NCI-H524 (cell line): Measurements from ENCODE around the gene TRIM33.
"Not testable (repeated sequence)": the region's sequence is repeated elsewhere in the genome, so short reads cannot be mapped to it uniquely, and the experiment has no call there.

Experiments
- DNase-seq, 2 experiments: peaks; one replicate each; lab custom pipeline; 2025; lab: John Stamatoyannopoulos, UW

Gene TRIM33

DNA sequence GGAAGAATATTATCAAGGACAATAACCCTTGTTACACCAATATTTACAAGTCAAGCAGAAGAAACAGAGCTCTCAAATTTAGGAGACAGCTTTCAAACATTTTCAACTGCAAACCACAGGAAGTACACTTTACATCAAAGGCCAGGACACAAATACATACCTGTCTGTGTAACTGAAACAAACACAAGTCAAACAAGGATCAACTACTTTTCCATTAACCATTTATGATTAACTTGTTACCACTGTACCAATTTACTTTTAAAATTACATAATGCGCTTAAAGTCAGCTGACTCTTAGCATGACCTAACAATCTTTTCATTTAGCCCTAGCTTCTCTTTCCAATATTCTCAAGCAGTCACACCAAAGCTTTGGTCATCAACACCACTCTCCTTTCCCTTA is 43.5 kb downstream of the TRIM33 start:
- DNase-seq, result no peak

DNA sequence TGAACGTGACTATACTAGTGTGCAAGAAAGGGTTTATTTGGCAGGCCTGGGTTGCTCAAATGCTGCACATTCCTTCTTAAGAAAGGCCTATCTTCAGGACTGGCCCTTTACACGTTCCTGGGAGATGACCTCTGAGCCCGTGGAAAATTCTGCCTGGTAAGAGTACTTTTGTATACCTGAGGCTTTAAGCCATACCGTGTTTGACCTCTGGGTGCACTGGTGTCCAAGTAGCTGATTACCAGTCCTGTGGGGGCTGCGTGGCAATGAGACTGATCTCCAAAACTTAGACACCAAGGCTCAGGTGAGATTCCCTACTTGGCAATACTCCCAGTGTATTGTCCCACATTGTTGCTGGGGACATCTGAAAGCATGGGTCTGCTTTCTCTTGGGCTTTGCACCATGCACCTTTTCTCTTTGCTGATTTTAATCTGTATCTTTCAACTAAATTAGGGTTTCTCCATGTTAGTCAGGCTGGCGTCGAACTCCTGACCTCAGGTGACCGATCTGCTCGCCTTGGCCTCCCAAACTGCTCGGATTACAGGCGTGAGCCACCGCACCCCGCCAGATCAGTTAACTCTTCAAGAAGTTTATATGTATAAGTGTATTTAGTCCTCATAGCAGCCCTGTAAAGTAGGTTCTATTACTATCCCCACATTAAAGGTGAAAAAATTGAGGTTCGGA is 44.5 kb downstream of the TRIM33 start:
- no peak for DNase-seq

DNA sequence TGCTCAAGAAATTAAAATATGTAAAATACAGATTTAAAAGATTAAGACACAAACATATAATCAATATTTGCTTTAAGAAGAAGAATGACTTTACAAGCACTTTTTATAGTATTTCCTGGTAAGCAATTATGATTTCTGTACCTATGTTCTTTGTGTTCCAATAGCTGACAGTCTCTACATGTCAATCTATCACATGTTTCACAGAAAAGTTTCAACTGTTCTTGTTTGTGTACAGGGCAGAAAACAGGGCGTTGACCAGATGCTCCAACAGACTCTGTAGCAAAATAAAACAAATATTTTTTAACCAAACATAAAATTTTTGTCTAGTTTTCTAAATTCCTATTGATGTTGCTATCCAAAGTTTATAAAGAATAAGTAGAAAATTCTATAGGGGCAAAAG is 48.0 kb downstream of the TRIM33 start:
- DNase-seq, result no peak

DNA sequence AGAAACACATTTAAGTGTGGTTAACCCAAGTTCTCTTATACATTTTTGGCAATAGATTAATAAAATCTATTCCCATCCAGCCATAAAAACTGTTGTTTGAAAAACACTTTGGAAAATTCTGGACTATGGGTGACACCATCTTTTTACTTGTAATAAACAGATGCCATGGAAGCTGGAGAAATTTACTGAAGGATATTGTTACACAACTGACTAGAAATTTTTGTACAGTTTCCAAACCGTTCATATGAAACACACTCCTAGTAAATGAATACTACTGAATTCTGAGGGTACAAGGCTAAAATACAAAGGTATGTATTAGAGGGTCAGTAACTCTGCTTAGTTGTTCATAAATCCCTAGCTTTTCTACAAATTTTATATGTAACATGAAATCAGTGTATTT is 48.7 kb downstream of the TRIM33 start:
- DNase-seq, result no peak

DNA sequence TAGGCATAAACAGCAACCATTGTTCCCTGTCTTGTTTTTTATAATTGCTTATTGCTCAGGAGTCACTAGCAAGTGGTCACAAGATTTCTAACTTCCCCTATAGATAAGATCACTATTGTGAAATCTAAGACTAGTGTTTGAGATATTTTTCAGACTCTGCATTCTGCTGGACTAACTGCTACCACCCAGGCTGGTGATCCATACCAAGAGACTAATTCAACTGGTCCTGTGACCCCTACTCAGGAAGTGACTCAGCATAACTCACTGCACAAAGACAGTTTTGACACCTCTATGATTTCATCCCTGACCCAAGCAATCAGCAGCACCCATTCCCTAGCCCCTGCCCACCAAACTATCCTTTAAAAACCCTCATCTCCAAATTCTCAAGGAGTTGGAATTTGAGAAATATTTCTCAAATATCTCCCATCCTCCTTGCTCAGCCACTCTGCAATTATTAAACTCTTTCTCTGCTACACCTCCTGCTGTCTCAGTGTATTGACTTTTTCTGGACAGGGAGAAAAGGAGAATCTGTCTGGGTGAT is 52.7 kb downstream of the TRIM33 start:
- no peak for DNase-seq

DNA sequence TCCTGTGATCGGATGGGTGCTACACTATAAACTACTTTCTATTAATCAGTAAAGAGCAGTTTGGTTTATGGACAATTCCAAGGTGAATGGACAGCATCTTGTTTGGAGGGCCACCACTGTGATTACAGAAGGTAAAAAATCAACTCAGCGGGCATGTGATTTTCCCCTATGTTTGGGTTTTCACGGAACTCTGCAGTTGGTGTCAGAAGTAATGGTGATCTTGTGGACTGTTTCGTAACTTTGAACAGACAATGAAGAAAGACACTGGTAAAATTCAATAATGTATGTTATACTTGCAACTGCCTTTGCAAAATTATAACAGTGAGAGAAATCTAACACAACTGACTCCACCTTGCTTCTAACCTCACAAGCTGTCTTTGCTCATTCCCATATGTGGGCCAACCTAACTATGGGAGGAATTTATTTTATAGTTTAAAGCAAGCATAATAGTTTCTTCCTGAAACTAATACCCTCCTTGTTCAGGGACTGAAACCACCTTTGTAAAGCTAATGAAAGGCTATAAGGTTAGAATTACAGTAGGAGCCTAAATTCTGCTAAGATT is 53.2 kb downstream of the TRIM33 start:
- no peak for DNase-seq

DNA sequence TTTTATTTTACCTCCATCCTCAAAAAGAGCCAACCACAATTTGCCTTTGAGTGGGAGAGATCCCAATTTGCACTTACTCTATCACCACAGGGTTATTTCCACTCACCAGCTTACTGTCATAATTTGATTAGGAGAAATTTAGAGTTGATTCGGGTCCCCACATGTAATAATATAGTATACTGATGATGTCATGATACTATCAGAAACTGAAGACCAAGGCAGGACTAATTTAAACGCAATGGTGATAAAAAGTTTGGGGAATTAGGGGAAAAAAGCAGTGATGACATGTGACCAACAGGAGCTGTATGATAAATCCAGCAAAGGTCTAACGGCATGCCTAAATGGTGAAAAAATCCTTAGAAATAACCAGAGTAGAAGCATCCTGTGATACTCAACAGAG is 54.4 kb downstream of the TRIM33 start:
- DNase-seq, result no peak

DNA sequence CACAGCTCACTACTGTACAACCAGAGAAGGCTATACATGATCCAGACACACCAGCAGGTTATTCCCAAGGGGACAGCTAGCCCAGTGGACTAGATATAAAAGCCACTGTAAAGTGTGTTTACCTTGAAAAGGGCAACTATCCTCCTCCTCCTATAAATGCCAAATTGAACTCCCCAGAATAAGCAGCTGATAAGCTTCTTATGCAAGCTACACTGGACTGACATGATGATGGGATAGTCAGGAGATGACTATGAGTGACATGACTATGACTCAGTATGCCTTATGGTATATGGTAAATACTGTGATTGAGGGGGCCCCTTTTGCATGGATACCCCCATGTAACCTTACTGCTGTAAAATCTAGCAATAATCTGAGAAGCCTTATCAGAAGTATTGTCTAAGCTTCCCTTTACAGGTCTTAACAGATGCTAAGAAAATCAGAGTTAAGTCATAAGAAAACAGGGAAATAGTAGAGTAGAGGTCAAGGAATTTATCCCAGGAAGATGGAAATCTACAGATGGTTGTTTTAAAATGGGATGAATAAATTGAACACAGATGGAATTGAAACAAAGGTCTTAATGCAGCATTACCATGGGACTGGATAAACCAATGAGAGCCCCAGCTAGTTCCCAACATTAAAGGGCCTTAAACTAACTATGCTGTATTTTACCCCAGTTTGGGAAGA is 55.8 kb downstream of the TRIM33 start:
- no peak for DNase-seq

DNA sequence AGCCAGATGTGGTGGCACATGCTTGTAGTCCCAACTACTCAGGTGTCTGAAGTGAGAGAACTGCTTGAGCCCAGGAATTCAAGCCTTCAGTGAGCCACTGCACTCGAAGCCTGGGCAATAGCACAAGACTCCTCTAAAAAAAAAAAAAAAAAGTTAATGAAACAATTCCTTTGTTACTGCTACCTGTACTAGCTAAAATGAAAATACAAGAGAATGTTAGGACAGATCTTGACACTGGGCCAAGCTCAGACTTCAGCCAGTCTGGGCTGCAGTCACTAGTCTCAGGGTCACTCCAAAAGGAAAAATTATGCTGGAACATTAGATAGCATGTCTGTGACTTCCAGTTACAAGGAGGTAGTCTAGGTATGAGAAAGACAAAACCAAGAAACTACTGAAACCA is 56.5 kb downstream of the TRIM33 start:
- no peak for DNase-seq

DNA sequence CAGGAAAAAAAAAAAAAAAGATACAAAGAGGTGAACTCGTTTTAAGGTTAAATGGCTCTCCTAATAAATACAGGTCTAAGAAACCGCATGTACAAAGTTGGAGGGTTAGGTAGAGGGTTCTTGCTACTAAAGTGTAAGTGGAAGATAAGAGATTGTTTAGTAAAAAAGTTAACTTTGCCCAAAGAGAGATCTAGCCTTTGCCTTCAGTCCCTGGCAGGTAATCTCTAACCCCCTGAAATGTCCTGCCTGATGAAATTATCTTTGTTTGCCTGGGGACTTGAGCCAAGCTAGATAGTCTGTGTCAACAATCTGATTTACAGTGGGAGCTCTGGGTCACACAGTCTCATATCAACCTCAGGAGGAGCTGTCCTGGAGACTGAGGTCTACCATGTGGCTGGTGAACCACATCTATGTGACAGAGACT is 57.6 kb downstream of the TRIM33 start:
- no peak for DNase-seq

DNA sequence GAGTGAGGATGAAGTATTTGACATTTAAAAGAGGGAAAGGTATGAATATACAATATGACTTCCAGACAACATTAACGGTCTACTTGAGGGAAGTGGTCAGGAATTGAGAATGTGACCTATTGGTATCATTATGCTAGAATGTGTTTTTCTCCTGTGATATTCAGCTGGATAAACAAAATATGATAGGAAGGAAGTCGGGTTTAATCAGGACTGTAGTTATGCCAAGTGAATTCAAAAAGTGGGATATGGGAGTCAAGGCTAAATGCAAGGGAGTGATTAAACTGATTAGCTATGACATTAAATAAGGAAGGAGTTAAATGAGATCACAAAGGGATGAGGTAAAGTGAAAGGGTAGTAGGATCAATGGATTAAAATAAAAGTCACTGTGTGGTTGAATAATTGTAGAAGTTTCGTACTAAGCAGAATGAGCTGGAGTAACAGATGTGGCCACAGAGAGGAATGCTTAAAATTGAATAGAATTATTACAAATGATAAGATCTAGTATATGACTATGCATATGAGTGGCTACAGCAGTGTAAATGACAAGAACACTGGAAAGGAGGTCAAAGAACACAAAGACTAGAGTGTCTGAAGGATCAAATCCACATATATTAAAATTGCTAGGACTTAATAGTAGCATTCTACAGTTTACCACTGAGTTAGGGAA is 62.5 kb downstream of the TRIM33 start:
- no peak for DNase-seq

DNA sequence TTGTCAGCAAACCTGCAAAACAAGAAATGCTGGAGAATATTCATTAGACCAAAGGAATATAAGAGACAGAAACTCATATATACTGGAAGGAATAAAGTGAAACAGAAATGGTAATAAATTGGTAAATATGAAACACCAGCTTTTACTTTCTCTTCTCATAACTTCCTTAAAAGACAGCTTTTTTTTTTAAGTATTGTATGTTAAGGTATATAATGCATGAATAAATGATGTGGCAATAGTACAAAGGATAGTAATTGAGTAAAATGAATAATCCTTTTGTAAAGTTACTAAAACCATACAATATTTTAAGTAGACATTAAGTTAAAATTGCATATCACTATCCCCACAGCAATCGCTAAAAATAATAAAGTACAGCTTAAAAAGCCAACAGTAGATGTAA is 64.8 kb downstream of the TRIM33 start:
- no peak for DNase-seq

DNA sequence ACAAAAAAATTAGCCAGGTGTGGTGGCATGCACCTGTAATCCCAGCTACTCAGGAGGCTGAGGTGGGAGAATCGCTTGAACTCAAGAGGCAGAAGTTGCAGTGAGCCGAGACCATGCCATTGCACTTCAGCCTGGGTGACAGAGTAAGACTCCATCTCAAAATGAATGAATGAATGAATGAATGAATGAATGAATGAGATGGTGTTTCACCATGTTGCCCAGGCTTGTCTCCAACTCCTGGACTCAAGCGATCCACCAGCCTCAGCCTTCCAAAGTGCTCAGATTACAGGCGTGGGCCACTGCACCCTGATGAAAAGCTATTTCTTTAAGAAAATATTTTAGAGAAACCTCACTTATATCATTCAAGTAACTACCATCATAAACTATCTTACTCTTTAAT is 67.8 kb downstream of the TRIM33 start:
- DNase-seq, result not testable (repeated sequence)

DNA sequence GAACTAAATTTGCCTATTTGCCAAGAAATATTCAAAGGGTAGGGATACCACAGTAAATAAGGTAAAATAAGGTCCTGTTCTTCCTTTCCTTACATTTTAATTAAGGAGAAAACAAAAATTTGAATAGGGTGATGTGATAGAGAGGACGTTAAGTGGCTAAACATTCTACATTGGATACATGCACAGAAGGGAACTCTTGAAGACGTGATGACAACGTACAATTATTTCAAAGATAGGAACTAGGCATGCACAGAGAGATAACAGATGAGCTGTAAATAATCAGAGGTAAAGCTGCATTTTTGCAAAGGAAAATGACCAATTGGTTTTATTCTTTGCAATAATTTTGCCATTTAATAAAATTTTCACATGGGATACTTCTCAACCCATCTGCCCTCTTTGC is 69.7 kb downstream of the TRIM33 start:
- no peak for DNase-seq

DNA sequence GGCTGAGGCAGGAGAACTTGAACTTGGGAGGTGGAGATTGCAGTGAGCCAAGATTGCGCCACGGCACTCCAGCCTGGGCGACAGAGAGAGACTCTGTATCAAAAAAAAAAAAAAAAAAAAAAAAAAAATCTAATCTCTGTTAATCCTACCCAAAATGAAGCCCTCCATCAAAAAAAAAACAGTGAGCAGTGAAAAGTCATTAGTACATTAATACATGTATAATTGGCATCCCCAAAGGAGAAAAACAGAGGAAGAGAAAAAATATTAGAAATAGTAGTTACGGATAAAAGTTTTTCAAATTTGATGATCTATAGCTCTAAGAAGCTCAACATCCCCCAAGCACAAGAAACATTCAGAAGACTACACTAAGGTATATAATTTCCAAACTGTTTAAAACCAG is 71.6 kb downstream of the TRIM33 start:
- DNase-seq, result no peak

DNA sequence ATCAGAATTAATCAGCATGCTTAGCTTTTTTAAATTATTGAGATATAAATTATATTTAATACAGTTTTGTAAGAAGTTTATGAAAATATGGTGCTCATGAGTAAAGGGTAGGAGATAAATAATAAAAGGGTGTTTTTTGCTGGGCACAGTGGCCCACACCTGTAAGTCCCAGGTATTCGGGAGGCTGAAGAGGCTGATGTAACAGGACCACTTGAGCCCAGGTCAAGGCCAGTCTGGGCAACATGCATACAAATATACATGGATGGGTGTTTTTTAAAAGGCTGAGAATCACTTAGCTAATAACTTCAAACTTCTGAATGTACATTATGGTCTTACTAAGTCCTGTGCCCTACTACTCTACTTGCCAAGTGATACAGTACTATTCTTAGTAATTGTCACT is 73.2 kb downstream of the TRIM33 start:
- DNase-seq, result no peak

DNA sequence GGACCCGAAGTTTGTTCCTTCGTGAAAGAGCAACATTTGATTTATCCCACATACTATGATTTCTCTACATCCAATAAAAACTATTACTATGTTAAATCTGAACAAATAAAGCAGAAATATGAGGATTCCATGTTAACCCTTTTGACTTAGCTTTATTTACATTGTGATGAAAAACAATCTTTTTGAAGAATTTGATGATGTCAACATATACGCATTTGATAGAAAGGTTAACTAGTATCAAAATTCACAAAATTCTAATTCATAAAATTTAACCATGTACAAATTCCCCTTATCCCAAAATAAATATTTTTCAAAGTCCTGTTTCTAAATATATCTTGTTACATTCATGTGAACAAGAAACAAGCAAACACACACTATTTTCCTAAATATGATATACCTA is 74.2 kb downstream of the TRIM33 start:
- no peak for DNase-seq

DNA sequence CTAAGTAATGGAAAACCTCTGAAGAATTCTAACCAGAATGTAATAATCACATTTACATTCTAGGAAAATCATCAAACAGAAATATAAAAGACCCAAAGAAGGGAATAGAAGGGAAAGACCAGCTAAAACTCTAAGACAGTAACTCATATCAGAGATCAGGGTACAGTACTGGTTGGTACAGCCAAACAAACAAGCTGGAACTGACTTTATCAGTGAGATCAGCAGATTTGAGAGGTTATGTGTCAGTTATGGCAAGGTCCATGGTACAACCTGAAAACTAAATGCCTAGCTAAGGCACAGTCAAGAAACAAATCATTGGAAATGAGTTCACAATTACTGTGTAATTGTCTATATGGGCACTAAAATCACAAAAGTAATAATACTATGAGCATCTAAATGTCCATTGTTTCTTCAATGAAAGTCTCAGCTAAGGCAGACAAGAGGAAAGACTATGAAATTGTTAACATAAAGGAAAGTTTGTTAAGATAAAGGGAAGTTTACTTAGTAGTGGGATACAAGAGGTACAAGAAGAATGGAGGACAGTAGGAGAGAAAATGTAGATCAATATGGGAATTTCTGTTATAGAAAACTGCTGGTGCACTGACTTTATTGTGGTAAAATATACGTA is 75.8 kb downstream of the TRIM33 start:
- DNase-seq, result no peak

DNA sequence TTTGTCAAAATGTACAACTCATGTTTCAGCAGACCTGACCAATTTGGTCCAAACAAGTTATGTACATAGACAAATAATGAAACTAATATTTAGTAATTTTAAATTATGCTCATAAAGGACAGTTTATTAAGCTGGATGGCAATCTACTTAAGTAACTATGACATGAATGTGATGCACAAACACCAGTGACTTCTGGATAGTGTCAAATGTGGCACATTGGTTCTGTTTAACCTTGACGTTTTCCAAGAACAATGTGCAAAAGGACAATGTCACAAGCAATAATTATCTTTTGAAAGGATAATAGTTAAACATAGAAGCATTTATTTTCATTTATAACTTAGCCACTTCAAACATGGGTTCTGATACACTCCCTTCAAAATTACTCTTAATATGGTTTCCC is 80.0 kb downstream of the TRIM33 start:
- no peak for DNase-seq

DNA sequence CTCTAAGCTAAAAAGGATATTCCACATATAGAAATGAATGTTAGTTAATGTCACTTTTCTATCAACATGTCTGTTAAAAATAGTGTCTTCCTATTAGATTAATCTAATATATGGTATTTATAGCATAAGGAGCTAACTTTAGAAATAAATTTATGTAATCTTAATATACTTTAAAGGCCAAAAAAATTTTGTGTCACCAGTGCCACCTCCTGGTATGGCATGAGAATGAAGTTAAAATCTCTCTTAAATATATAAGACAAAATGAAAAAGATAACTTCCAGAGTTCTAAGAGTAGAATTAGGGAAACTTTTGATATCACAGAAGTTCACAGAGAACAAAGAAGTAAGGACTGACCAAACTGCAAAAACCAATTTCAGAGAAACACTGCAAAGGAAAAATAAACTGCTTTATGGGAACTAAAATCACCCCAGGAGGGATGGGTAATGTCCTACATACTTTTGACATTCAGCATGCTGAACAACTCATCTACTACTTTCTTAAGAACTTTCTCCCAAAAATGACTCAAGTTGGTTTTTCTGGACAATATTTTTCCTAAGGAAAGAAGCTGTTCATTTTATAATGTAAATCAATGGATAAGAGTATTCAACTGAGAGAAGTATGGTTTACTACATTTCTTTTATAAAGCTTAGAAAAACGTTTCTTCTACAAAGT is 82.8 kb downstream of the TRIM33 start:
- DNase-seq, result peak in 1 of 2 experiments; percentile 15

DNA sequence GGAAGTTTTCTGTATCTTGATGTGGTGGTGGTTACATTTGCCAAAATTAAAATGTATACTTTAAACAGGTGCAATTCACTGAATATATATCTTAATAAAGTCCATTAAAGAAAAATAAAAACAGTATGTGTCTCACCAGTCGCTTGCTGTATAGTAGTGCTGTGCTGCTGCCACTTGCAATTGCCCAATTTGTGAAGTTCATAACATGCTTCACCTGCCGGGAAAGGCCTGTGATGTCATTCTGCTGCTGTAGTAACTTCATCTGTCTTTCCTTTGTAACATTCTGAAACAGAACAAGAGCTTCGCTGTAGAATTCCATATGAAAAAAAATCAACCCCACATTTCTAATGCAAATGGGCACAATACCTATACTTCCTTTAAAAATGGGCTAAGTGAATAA is 83.4 kb downstream of the TRIM33 start:
- DNase-seq, result no peak

DNA sequence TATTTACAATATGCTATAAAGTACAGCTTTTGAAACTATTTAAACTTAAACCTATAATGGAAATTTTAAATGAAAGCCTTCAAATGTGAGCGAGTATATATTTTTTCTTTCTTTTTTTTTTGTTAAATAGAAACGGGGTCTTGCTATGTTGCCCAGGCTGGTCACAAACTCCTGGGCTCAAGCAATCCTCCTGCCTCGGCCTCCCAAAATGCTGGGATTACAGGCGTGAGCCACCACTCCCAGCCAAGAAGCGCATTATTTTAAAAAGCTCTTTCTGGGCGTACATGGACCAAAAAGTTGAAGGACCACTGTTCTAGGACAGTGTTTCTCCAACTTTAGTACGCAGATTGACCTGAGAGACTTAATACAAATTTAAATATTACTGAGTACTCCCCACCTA is 87.5 kb downstream of the TRIM33 start:
- no peak for DNase-seq
